Liver (tissue), 9 donors: ENCODE data around the gene GPR82. TPM values are rescaled to one million over a fixed set of nuclear protein-coding genes. Genes with fewer than 3 reads are reported as not detected.
A peak's percentile ranks its signal among the peaks of the same experiment; 100 is the strongest.

Experiments used
- DNase-seq: peaks from one replicate; pipeline ENCODE4 v3.0.0-alpha.2; 2017; ENCODE audit warnings: low spot score
- H3K27ac ChIP-seq, 2 donors: one replicate each; pipeline ENCODE4 v1.7.0; 2013; ENCODE audit warnings: inconsistent platforms in 2 of 2, low read length in 2 of 2, control low read depth in 1 of 2, low read depth in 1 of 2, mild to moderate bottlenecking in 1 of 2
- H3K27me3 ChIP-seq, 4 donors: one replicate each; pipeline versions ENCODE4 v1.6.1 to v1.7.0; 2013; ENCODE audit warnings: low read length in 3 of 4, inconsistent platforms in 1 of 4, mild to moderate bottlenecking in 1 of 4, moderate library complexity in 1 of 4; ENCODE audit not compliant: control insufficient read depth in 4 of 4, insufficient read depth in 4 of 4
- H3K36me3 ChIP-seq, 4 donors: one replicate each; pipeline versions ENCODE4 v1.6.1 to v1.7.0; 2013; ENCODE audit warnings: low read length in 3 of 4, mild to moderate bottlenecking in 3 of 4, low read depth in 1 of 4, moderate library complexity in 1 of 4; ENCODE audit not compliant: control insufficient read depth in 4 of 4, insufficient read depth in 3 of 4
- H3K4me1 ChIP-seq, 4 donors: one replicate each; pipeline versions ENCODE4 v1.6.1 to v1.7.0; 2013; ENCODE audit warnings: low read length in 3 of 4, mild to moderate bottlenecking in 3 of 4, moderate library complexity in 1 of 4; ENCODE audit not compliant: control insufficient read depth in 4 of 4, insufficient read depth in 4 of 4
- H3K4me3 ChIP-seq, 3 donors: one replicate each; pipeline versions ENCODE4 v1.6.1 to v1.7.0; 2013; ENCODE audit warnings: low read length in 3 of 3, control low read depth in 1 of 3, low read depth in 1 of 3, mild to moderate bottlenecking in 1 of 3
- H3K9ac ChIP-seq, 2 donors: one replicate each; pipeline ENCODE4 v1.7.0; 2013; ENCODE audit warnings: low read length in 2 of 2, mild to moderate bottlenecking in 2 of 2, moderate library complexity in 2 of 2, control low read depth in 1 of 2, low read depth in 1 of 2
- H3K9me3 ChIP-seq, 4 donors: one replicate each; pipeline versions ENCODE4 v1.6.1 to v1.7.0; 2013; ENCODE audit warnings: low read length in 3 of 4; ENCODE audit not compliant: control insufficient read depth in 4 of 4
- EGR1 ChIP-seq, 2 donors: IDR thresholded peaks; 2 replicates each; pipeline ENCODE4 v1.6.1; 2016 to 2018; ENCODE audit warnings: antibody characterized with exemption in 2 of 2, low read depth in 2 of 2
- FOXA2 ChIP-seq: IDR thresholded peaks from 2 replicates; pipeline ENCODE4 v1.6.1; 2016; ENCODE audit warnings: antibody characterized with exemption
- GABPA ChIP-seq, 2 donors: IDR thresholded peaks in 1 of 2; conservative IDR thresholded peaks in 1 of 2; 2 replicates each; pipeline ENCODE4 v1.6.1; 2016; ENCODE audit warnings: antibody characterized with exemption in 2 of 2, mild to moderate bottlenecking in 1 of 2, moderate library complexity in 1 of 2
- HNF4A ChIP-seq, 2 donors: conservative IDR thresholded peaks; 2 replicates each; pipeline ENCODE4 v1.6.1; 2016; ENCODE audit warnings: antibody characterized with exemption in 2 of 2, mild to moderate bottlenecking in 2 of 2
- HNF4G ChIP-seq: IDR thresholded peaks from 2 replicates; pipeline ENCODE4 v1.6.1; 2016; ENCODE audit warnings: antibody characterized with exemption
- JUND ChIP-seq, 2 donors: IDR thresholded peaks; 2 replicates each; pipeline ENCODE4 v1.6.1; 2016; ENCODE audit warnings: antibody characterized with exemption in 2 of 2
- NR2F2 ChIP-seq: IDR thresholded peaks from 2 replicates; pipeline ENCODE4 v1.6.1; 2016; ENCODE audit warnings: antibody characterized with exemption
- RAD21 ChIP-seq, 2 donors: IDR thresholded peaks; 2 replicates each; pipeline ENCODE4 v1.6.1; 2016; ENCODE audit warnings: antibody characterized with exemption in 2 of 2, mild to moderate bottlenecking in 2 of 2
- RXRA ChIP-seq, 2 donors: IDR thresholded peaks; 2 replicates each; pipeline ENCODE4 v1.6.1; 2017 to 2018; ENCODE audit warnings: antibody characterized with exemption in 2 of 2, mild to moderate bottlenecking in 1 of 2
- SP1 ChIP-seq: IDR thresholded peaks from 2 replicates; pipeline ENCODE4 v1.6.1; 2018; ENCODE audit warnings: antibody characterized with exemption, mild to moderate bottlenecking
- TAF1 ChIP-seq: conservative IDR thresholded peaks from 2 replicates; pipeline ENCODE4 v1.6.1; 2016; ENCODE audit warnings: antibody characterized with exemption, mild to moderate bottlenecking
- YY1 ChIP-seq: IDR thresholded peaks from 2 replicates; pipeline ENCODE4 v1.6.1; 2016; ENCODE audit warnings: antibody characterized with exemption, mild to moderate bottlenecking
- WGBS: extraction: QIAGEN DNeasy Blood & Tissue Kit; methylation state at CpG from one replicate; pipeline ENCODE4 v1.1.7; 2013; 5-methylcytosine and 5-hydroxymethylcytosine counted together
- polyA plus RNA-seq, 2 donors: library from polyadenylated mRNA; stranded (reverse) in 1 of 2; unstranded in 1 of 2; fragments of 200-250 nt in 1 of 2; fragments of >200 nt in 1 of 2; fragmentation: Nextera tagmentation in 1 of 2; extraction: Ambion mirVana in 1 of 2; gene quantifications; one replicate each; pipeline versions ENCODE4 v1.2.1 to v1.2.3, GENCODE V29; 2013 to 2015
- total RNA-seq, 2 donors: library from RNA; depleted of rRNA; stranded (reverse); fragments of >200 nt; gene quantifications; one replicate each; pipeline ENCODE4 v1.2.3, GENCODE V29; 2014
- TF ChIP-seq, protein P1 (sequence below): IDR thresholded peaks from 2 replicates; pipeline ENCODE4 v1.6.1; 2016; ENCODE audit warnings: antibody characterized with exemption
- TF ChIP-seq, protein P2 (sequence below): IDR thresholded peaks from 2 replicates; pipeline ENCODE4 v1.6.1; 2016; ENCODE audit warnings: antibody characterized with exemption
- TF ChIP-seq, protein P3 (sequence below): fragments of 150-350 bp; IDR thresholded peaks from 2 replicates; pipeline ENCODE4 v1.5.1; 2017; ENCODE audit warnings: improper control_type of control experiment, low read depth, low read length; ENCODE audit not compliant: missing input control
- TF ChIP-seq, protein P4 (sequence below): IDR thresholded peaks from 2 replicates; pipeline ENCODE4 v1.6.1; 2016; ENCODE audit warnings: antibody characterized with exemption, mild to moderate bottlenecking
- donor health status: healthy.
- donor health status: healthy.
- donor health status: healthy.
- donor health status: healthy.
- donor health status: healthy.

Gene GPR82
- total and polyA plus RNA-seq, 4 donors: 0.14 to 0.67 (median 0.60) TPM

DNA sequence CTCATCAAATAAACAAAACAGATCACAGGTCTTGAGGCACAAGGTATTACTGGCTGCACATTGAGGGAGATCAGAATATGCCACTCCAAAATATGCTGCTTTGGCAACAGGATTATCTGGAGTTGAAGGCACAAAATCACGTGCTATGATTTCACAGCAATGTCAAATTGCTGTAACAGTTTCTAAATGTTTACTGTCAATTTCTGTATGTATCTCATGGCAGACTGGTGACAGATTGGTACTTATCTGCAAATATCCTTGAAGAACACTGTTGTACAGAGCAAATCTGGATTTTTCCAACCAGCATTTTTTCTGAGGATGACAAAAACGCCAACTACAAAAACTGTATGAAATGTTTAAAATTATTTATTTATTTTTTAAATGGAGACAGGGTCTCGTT, 26.7 kb downstream of the GPR82 start:
- Histone ChIP-seq H3K4me1 (no peaks in the 10 kb centered on the region), H3K36me3 (no peaks in the 10 kb centered on the region), H3K4me3 (no peak overlapping the region), H3K9me3 (no peaks in the 10 kb centered on the region), H3K9ac (no peak overlapping the region), H3K27ac (no peak overlapping the region), H3K27me3 (no peaks in the 10 kb centered on the region)
- DNase-seq: no peak
- 93% methylated on average over 3 of the region's 3 CpGs for WGBS
- TF ChIP-seq, protein P1, sequence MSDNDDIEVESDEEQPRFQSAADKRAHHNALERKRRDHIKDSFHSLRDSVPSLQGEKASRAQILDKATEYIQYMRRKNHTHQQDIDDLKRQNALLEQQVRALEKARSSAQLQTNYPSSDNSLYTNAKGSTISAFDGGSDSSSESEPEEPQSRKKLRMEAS: no peak
- TF ChIP-seq, protein P2, sequence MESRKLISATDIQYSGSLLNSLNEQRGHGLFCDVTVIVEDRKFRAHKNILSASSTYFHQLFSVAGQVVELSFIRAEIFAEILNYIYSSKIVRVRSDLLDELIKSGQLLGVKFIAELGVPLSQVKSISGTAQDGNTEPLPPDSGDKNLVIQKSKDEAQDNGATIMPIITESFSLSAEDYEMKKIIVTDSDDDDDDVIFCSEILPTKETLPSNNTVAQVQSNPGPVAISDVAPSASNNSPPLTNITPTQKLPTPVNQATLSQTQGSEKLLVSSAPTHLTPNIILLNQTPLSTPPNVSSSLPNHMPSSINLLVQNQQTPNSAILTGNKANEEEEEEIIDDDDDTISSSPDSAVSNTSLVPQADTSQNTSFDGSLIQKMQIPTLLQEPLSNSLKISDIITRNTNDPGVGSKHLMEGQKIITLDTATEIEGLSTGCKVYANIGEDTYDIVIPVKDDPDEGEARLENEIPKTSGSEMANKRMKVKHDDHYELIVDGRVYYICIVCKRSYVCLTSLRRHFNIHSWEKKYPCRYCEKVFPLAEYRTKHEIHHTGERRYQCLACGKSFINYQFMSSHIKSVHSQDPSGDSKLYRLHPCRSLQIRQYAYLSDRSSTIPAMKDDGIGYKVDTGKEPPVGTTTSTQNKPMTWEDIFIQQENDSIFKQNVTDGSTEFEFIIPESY: no peak
- TF ChIP-seq, protein P3, sequence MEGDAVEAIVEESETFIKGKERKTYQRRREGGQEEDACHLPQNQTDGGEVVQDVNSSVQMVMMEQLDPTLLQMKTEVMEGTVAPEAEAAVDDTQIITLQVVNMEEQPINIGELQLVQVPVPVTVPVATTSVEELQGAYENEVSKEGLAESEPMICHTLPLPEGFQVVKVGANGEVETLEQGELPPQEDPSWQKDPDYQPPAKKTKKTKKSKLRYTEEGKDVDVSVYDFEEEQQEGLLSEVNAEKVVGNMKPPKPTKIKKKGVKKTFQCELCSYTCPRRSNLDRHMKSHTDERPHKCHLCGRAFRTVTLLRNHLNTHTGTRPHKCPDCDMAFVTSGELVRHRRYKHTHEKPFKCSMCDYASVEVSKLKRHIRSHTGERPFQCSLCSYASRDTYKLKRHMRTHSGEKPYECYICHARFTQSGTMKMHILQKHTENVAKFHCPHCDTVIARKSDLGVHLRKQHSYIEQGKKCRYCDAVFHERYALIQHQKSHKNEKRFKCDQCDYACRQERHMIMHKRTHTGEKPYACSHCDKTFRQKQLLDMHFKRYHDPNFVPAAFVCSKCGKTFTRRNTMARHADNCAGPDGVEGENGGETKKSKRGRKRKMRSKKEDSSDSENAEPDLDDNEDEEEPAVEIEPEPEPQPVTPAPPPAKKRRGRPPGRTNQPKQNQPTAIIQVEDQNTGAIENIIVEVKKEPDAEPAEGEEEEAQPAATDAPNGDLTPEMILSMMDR: no peak
- TF ChIP-seq SP1: no peak
- no peak for TF ChIP-seq RXRA (IDR thresholded peaks at IDR 0.05)
- TF ChIP-seq JUND (IDR thresholded peaks at IDR 0.05): no peak

DNA sequence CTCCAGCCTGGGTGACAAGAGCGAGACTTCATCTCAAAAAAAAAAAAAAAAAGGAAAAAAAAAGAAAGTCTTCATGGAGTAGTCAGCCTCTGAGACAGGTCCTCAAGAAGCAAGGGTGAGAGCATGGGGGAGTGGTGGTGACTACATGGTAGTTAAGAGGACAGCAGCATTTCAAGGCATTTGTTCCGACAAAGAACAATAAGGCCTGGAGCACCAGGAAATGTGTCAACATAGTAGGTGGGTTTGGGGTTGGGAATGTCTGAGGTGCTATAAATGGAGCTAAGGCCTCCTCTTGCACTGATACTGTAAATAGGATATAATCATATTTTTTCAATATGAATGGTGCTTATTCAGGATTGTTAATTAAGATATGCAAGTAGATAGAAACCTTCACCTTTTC, 34.4 kb downstream of the GPR82 start:
- no peaks in the 10 kb centered on the region for H3K27me3 ChIP-seq
- no peak for DNase-seq
- no peaks in the 10 kb centered on the region for H3K36me3 ChIP-seq
- H3K9ac ChIP-seq: no peak overlapping the region
- peaks cover 0 to 3% (median 0%) of the 10 kb centered on the region in 4 donors for H3K4me1 ChIP-seq
- WGBS: 98% methylated on average over 2 of the region's 2 CpGs
- no peaks in the 10 kb centered on the region for H3K9me3 ChIP-seq
- no peak overlapping the region for H3K27ac ChIP-seq
- TF ChIP-seq FOXA2: no peak
- no peak for TF ChIP-seq EGR1 (IDR thresholded peaks at IDR 0.05; ENCODE audit: low read depth in 2 of 2)
- no peak for TF ChIP-seq RAD21 (IDR thresholded peaks at IDR 0.05)
- TF ChIP-seq, protein P2: no peak
- no peak for TF ChIP-seq HNF4G
- no peak for TF ChIP-seq NR2F2
- no peak for TF ChIP-seq GABPA (IDR thresholded peaks at IDR 0.05 in 1 of 2, conservative IDR thresholded peaks at IDR 0.05 in 1 of 2)
- TF ChIP-seq HNF4A (conservative IDR thresholded peaks at IDR 0.05): no peak
- no peak overlapping the region for H3K4me3 ChIP-seq

DNA sequence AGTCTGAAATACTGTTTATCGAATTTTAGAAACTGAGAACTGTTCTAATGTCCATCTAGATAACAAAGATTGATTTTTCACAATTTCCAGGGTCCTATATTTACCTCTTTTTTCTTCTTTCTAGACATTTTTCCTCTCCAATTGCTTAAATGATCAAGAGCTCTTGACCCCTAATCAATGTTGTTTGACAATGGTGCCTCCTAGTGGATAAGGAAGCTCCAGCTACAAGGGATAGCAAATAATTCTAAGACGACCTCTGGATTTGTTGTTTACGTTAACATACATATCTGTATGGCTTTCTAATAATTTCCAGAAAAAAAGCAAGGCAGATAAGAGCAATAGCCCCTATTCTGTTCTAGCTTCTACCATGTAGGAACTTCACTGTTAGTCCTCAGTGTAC, 35.8 kb downstream of the GPR82 start:
- Histone ChIP-seq H3K4me3 (no peak overlapping the region), H3K9ac (no peak overlapping the region), H3K36me3 (no peaks in the 10 kb centered on the region), H3K27ac (no peak overlapping the region), H3K9me3 (no peaks in the 10 kb centered on the region), H3K27me3 (no peaks in the 10 kb centered on the region), H3K4me1 (peaks cover 0 to 3% (median 2%) of the 10 kb centered on the region in 4 donors)
- 48% methylated on average over 3 of the region's 3 CpGs for WGBS
- no peak for DNase-seq
- TF ChIP-seq TAF1: no peak
- no peak for TF ChIP-seq HNF4A (conservative IDR thresholded peaks at IDR 0.05)
- TF ChIP-seq SP1: no peak
- TF ChIP-seq, protein P3: peak; percentile 56
- TF ChIP-seq, protein P4, sequence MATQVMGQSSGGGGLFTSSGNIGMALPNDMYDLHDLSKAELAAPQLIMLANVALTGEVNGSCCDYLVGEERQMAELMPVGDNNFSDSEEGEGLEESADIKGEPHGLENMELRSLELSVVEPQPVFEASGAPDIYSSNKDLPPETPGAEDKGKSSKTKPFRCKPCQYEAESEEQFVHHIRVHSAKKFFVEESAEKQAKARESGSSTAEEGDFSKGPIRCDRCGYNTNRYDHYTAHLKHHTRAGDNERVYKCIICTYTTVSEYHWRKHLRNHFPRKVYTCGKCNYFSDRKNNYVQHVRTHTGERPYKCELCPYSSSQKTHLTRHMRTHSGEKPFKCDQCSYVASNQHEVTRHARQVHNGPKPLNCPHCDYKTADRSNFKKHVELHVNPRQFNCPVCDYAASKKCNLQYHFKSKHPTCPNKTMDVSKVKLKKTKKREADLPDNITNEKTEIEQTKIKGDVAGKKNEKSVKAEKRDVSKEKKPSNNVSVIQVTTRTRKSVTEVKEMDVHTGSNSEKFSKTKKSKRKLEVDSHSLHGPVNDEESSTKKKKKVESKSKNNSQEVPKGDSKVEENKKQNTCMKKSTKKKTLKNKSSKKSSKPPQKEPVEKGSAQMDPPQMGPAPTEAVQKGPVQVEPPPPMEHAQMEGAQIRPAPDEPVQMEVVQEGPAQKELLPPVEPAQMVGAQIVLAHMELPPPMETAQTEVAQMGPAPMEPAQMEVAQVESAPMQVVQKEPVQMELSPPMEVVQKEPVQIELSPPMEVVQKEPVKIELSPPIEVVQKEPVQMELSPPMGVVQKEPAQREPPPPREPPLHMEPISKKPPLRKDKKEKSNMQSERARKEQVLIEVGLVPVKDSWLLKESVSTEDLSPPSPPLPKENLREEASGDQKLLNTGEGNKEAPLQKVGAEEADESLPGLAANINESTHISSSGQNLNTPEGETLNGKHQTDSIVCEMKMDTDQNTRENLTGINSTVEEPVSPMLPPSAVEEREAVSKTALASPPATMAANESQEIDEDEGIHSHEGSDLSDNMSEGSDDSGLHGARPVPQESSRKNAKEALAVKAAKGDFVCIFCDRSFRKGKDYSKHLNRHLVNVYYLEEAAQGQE: no peak
- peak; percentile 73 to 77 for TF ChIP-seq RAD21 (IDR thresholded peaks at IDR 0.05)
- TF ChIP-seq HNF4G: no peak
- TF ChIP-seq YY1: no peak
- no peak for TF ChIP-seq NR2F2
- no peak for TF ChIP-seq JUND (IDR thresholded peaks at IDR 0.05)
